H1 (cell line): Measurements from ENCODE around the gene CHCHD6. TPM values are rescaled to one million over a fixed set of nuclear protein-coding genes. Genes with fewer than 3 reads are reported as not detected.

Experiments used
- CTCF ChIA-PET: fragments of 300-600 bp; sonication (Branson Sonifier 250); formaldehyde crosslinking; loops from one replicate; lab custom pipeline; 2021; ENCODE audit not compliant: partially characterized antibody; lab: Charles Lee
- POLR2A ChIA-PET: fragments of 300-600 bp; sonication (Branson Sonifier 250); formaldehyde crosslinking; loops from one replicate; lab custom pipeline; 2021; ENCODE audit warnings: inconsistent platforms; ENCODE audit not compliant: partially characterized antibody; lab: Charles Lee
- DNase-seq, 2 experiments: peaks; one replicate each; pipeline versions ENCODE4 v3.0.0 to v3.0.0-alpha.2; 2010 to 2022; ENCODE audit warnings: low spot score in 2 of 2, low read depth in 1 of 2, mixed read lengths in 1 of 2
- FAIRE-seq: peaks from 2 replicates; lab custom pipeline; 2011; peaks lifted over from hg19 to GRCh38; lab: Jason Lieb, UNC
- H2AFZ ChIP-seq: 2 replicates; pipeline ENCODE4 v1.8.1; 2012; ENCODE audit warnings: low read length, inconsistent platforms
- H2AK5ac ChIP-seq: 2 replicates; pipeline ENCODE4 v1.6.1; 2013; ENCODE audit warnings: low read depth, low read length
- H2BK120ac ChIP-seq: replicated peaks from 2 replicates; pipeline ENCODE3; 2013; ENCODE audit warnings: low read depth, low read length, inconsistent platforms
- H2BK12ac ChIP-seq: 2 replicates; pipeline ENCODE4 v1.6.1; 2013; ENCODE audit warnings: low read depth, low read length
- H2BK15ac ChIP-seq: 2 replicates; pipeline ENCODE4 v1.6.1; 2013; ENCODE audit warnings: low read length
- H2BK20ac ChIP-seq: 2 replicates; pipeline ENCODE4 v1.6.1; 2013; ENCODE audit warnings: low read length
- H2BK5ac ChIP-seq: 2 replicates; pipeline ENCODE4 v1.6.1; 2013; ENCODE audit warnings: low read depth, low read length
- H3K14ac ChIP-seq: 2 replicates; pipeline ENCODE4 v1.6.1; 2013; ENCODE audit warnings: inconsistent platforms; ENCODE audit not compliant: insufficient read length
- H3K18ac ChIP-seq: 2 replicates; pipeline ENCODE4 v1.6.1; 2013; ENCODE audit warnings: low read length; ENCODE audit errors: extremely low read depth
- H3K23ac ChIP-seq: 2 replicates; pipeline ENCODE4 v1.6.1; 2013; ENCODE audit warnings: inconsistent platforms; ENCODE audit not compliant: insufficient read length
- H3K23me2 ChIP-seq: 2 replicates; pipeline ENCODE4 v1.6.1; 2013; ENCODE audit warnings: low read depth, low read length
- H3K27ac ChIP-seq: 2 replicates; pipeline ENCODE4 v1.6.1; 2011; ENCODE audit warnings: low read depth, low read length, inconsistent platforms
- H3K27me3 ChIP-seq, 4 experiments: replicated peaks in 1 of 4; 1 replicate in 1 of 4; 2 replicates in 3 of 4; pipeline versions ENCODE4 v1.6.1 to v1.8.1; 2011 to 2013; ENCODE audit warnings: low read length in 3 of 4, mild to moderate bottlenecking in 3 of 4, inconsistent platforms in 2 of 4, mixed read lengths in 2 of 4, moderate library complexity in 1 of 4; ENCODE audit not compliant: control insufficient read depth in 3 of 4, insufficient read depth in 3 of 4; ENCODE audit errors: extremely low read depth in 1 of 4
- H3K36me3 ChIP-seq, 4 experiments: 2 replicates each; pipeline versions ENCODE4 v1.6.1 to v1.8.1; 2011 to 2013; ENCODE audit warnings: mild to moderate bottlenecking in 4 of 4, low read length in 3 of 4, moderate library complexity in 2 of 4, control low read depth in 1 of 4, inconsistent platforms in 1 of 4; ENCODE audit not compliant: insufficient read depth in 4 of 4, control insufficient read depth in 2 of 4
- H3K4ac ChIP-seq: replicated peaks from 2 replicates; pipeline ENCODE3; 2013; ENCODE audit warnings: low read length, low read depth, mixed read lengths, inconsistent platforms; ENCODE audit not compliant: insufficient read length
- H3K4me1 ChIP-seq, 4 experiments: replicated peaks in 1 of 4; 1 replicate in 1 of 4; 2 replicates in 3 of 4; pipeline versions ENCODE4 v1.6.1 to v1.8.1; 2011 to 2013; ENCODE audit warnings: low read length in 3 of 4, inconsistent platforms in 2 of 4, mixed read lengths in 1 of 4; ENCODE audit not compliant: insufficient read depth in 4 of 4, control insufficient read depth in 3 of 4
- H3K4me2 ChIP-seq, 2 experiments: 2 replicates each; pipeline versions ENCODE4 v1.6.1 to v1.8.1; 2011 to 2013; ENCODE audit warnings: low read depth in 2 of 2, low read length in 2 of 2, control low read depth in 1 of 2, inconsistent platforms in 1 of 2, mild to moderate bottlenecking in 1 of 2; ENCODE audit not compliant: insufficient read depth in 1 of 2
- H3K4me3 ChIP-seq, 4 experiments: fragments of 200-600, 300-600 bp in 1 of 4; sonication (generic), shearing (Covaris generic), sonication (Bioruptor Twin) in 1 of 4; 2 replicates each; pipeline versions ENCODE4 v1.5.1 to v1.8.1; 2011 to 2016; ENCODE audit warnings: low read length in 4 of 4, low read depth in 3 of 4, control low read depth in 2 of 4, inconsistent platforms in 2 of 4, mild to moderate bottlenecking in 2 of 4, mixed read lengths in 1 of 4, moderate library complexity in 1 of 4; ENCODE audit not compliant: insufficient read depth in 2 of 4; ENCODE audit errors: extremely low read depth in 1 of 4
- H3K56ac ChIP-seq: replicated peaks from 2 replicates; pipeline ENCODE3; 2013; ENCODE audit warnings: low read depth, mild to moderate bottlenecking, mixed read lengths, low read length, inconsistent platforms; ENCODE audit not compliant: insufficient read length
- H3K79me1 ChIP-seq: 2 replicates; pipeline ENCODE4 v1.6.1; 2013; ENCODE audit warnings: low read depth, low read length, control low read depth
- H3K79me2 ChIP-seq, 2 experiments: 2 replicates each; pipeline versions ENCODE4 v1.6.1 to v1.8.1; 2012 to 2013; ENCODE audit warnings: low read length in 2 of 2, mild to moderate bottlenecking in 2 of 2, inconsistent platforms in 1 of 2; ENCODE audit not compliant: insufficient read depth in 2 of 2, control insufficient read depth in 1 of 2
- H3K9ac ChIP-seq, 4 experiments: replicated peaks in 1 of 4; 1 replicate in 1 of 4; 2 replicates in 3 of 4; pipeline versions ENCODE4 v1.6.1 to v1.8.1; 2011 to 2013; ENCODE audit warnings: low read depth in 3 of 4, low read length in 3 of 4, control low read depth in 2 of 4, mild to moderate bottlenecking in 2 of 4, moderate library complexity in 2 of 4, inconsistent platforms in 1 of 4; ENCODE audit errors: extremely low read depth in 1 of 4
- H3K9me3 ChIP-seq, 2 experiments: 2 replicates each; pipeline versions ENCODE4 v1.6.1 to v1.8.1; 2012 to 2013; ENCODE audit warnings: mild to moderate bottlenecking in 2 of 2, moderate library complexity in 2 of 2, control low read depth in 1 of 2, inconsistent platforms in 1 of 2, low read depth in 1 of 2, low read length in 1 of 2, mixed read lengths in 1 of 2; ENCODE audit not compliant: insufficient read depth in 2 of 2
- H4K20me1 ChIP-seq, 2 experiments: replicated peaks in 1 of 2; 2 replicates each; pipeline versions ENCODE3 to v1.8.1; 2011 to 2013; ENCODE audit warnings: inconsistent platforms in 2 of 2, low read length in 2 of 2, mild to moderate bottlenecking in 1 of 2; ENCODE audit not compliant: insufficient read depth in 2 of 2, control insufficient read depth in 1 of 2
- H4K5ac ChIP-seq: 2 replicates; pipeline ENCODE4 v1.6.1; 2013; ENCODE audit warnings: low read length, low read depth, mixed read lengths, inconsistent platforms; ENCODE audit not compliant: insufficient read length
- H4K8ac ChIP-seq: 2 replicates; pipeline ENCODE4 v1.8.0; 2013; ENCODE audit warnings: mild to moderate bottlenecking, moderate library complexity, low read length, inconsistent platforms; ENCODE audit not compliant: insufficient read depth; ENCODE audit errors: extremely low read depth
- H4K91ac ChIP-seq: replicated peaks from 2 replicates; pipeline ENCODE3; 2013; ENCODE audit warnings: low read length, mixed read lengths, inconsistent platforms; ENCODE audit not compliant: insufficient read length
- ATF2 ChIP-seq: IDR thresholded peaks from 2 replicates; pipeline ENCODE4 v1.6.1; 2012; ENCODE audit warnings: low read length, inconsistent platforms
- BACH1 ChIP-seq: IDR thresholded peaks from 2 replicates; pipeline ENCODE4 v1.6.1; 2012; ENCODE audit warnings: low read length, improper control_type of control experiment
- BCL11A ChIP-seq, 2 experiments: IDR thresholded peaks; one replicate each; pipeline ENCODE4 v1.6.1; 2011; ENCODE audit warnings: low read depth in 2 of 2, low read length in 2 of 2, mild to moderate bottlenecking in 2 of 2
- CBX5 ChIP-seq: fragments of 300-800, 300-1000 bp; sonication (generic); IDR thresholded peaks from 2 replicates; pipeline ENCODE4 v1.7.1; 2016; ENCODE audit warnings: antibody characterized with exemption, low read length, low read depth
- CHD1 ChIP-seq: IDR thresholded peaks from 2 replicates; pipeline ENCODE4 v1.6.1; 2012; ENCODE audit warnings: low read depth, low read length, improper control_type of control experiment
- CTBP2 ChIP-seq: IDR thresholded peaks from 2 replicates; pipeline ENCODE4 v1.7.0; 2011; ENCODE audit warnings: borderline replicate concordance, mild to moderate bottlenecking, moderate library complexity, mixed read lengths, low read length; ENCODE audit not compliant: insufficient read depth, insufficient read length
- HDAC6 ChIP-seq: IDR thresholded peaks from one replicate; pipeline ENCODE4 v1.7.1; 2012; ENCODE audit warnings: low read depth, mild to moderate bottlenecking, inconsistent platforms, low read length, moderate library complexity
- KDM1A ChIP-seq: fragments of 200-600, 300-600 bp; sonication (generic); IDR thresholded peaks from 2 replicates; pipeline ENCODE4 v1.7.1; 2016; ENCODE audit warnings: mild to moderate bottlenecking, low read length, borderline replicate concordance
- MAFK ChIP-seq: IDR thresholded peaks from 2 replicates; pipeline ENCODE4 v1.6.1; 2012; ENCODE audit warnings: low read depth, mild to moderate bottlenecking, improper control_type of control experiment, low read length
- POLR2A ChIP-seq, 2 experiments: IDR thresholded peaks; 1 replicate in 1 of 2; 2 replicates in 1 of 2; pipeline ENCODE4 v1.6.1; 2011; ENCODE audit warnings: low read depth in 2 of 2, low read length in 2 of 2, mild to moderate bottlenecking in 2 of 2; ENCODE audit errors: control extremely low read depth in 1 of 2
- RBBP5 ChIP-seq: IDR thresholded peaks from 2 replicates; pipeline ENCODE4 v1.7.1; 2012; ENCODE audit warnings: low read depth, mild to moderate bottlenecking, inconsistent platforms, low read length, moderate library complexity, borderline replicate concordance
- whole genome bisulfite sequencing, 2 experiments: shearing (Covaris generic) in 1 of 2; methylation state at CpG; one replicate each; pipeline versions ENCODE4 v1.1.6 to v1.1.7; 2013 to 2015; ENCODE audit warnings: low lambda C conversion rate in 2 of 2, mixed read lengths in 2 of 2, inconsistent platforms in 1 of 2, low coverage in 1 of 2, missing lambda C conversion rate in 1 of 2; ENCODE audit not compliant: insufficient replicate concordance in 2 of 2, insufficient coverage in 1 of 2, insufficient read length in 1 of 2; ENCODE audit errors: extremely low coverage in 1 of 2, missing lambda C conversion rate in 1 of 2; 5-methylcytosine and 5-hydroxymethylcytosine counted together
- polyA plus RNA-seq, 7 experiments: library from polyadenylated mRNA; depleted of rRNA in 3 of 7; stranded (reverse) in 5 of 7; unstranded in 2 of 7; fragments of >200 nt in 5 of 7; fragments of 200-250 nt in 2 of 7; gene quantifications; 1 replicate in 5 of 7; 2 replicates in 1 of 7; 4 replicates in 1 of 7; pipeline versions ENCODE4 v1.2.1 to v1.2.3, GENCODE V29; 2011 to 2013; ENCODE audit warnings: missing spikeins in 2 of 7, mixed read lengths in 2 of 7
- total RNA-seq: library from RNA; stranded (reverse); fragmentation: NEBNext Ultra II Directional; extraction: Animal tissue kit (Norgen Biotek cat#: 25700); gene quantifications from 2 replicates; pipeline ENCODE4 v1.2.1, GENCODE V29; 2021

Gene CHCHD6
- total and polyA plus RNA-seq, 2 of the 8 experiments (the other 6 are each of a cell fraction or from before 2014, with no cell fraction given) = 32.4 to 37.6 TPM

GRCh38 chr3:126760541-126760940 is 56.5 kb downstream of the CHCHD6 start:
- Histone ChIP-seq H3K9me3 (no peaks in the 10 kb centered on the region), H4K8ac (no peak overlapping the region), H3K56ac (no peak overlapping the region), H3K14ac (no peak overlapping the region), H3K18ac (no peak overlapping the region), H2BK20ac (no peak overlapping the region), H3K9ac (no peak overlapping the region), H3K4me2 (no peak overlapping the region), H3K79me2 (no peaks in the 10 kb centered on the region; a peak in 1 of 4 replicates), H4K20me1 (peaks cover 0 to 1% of the 10 kb centered on the region in 2 experiments), H2BK5ac (no peak overlapping the region), H3K36me3 (no peaks in the 10 kb centered on the region), H3K23ac (no peak overlapping the region), H4K91ac (no peak overlapping the region), H4K5ac (no peak overlapping the region), H2AFZ (no peak overlapping the region), H3K4me1 (peaks cover 0 to 3% (median 1%) of the 10 kb centered on the region in 4 experiments; a peak in 3 of 7 replicates), H2AK5ac (no peak overlapping the region), H3K79me1 (peaks cover 3% of the 10 kb centered on the region; the same call in 1 of the 2 replicates), H3K4me3 (no peak overlapping the region), H3K23me2 (no peaks in the 10 kb centered on the region), H2BK120ac (no peak overlapping the region), H2BK15ac (no peak overlapping the region), H3K4ac (no peak overlapping the region), H2BK12ac (no peak overlapping the region), H3K27me3 (no peaks in the 10 kb centered on the region), H3K27ac (no peak overlapping the region)
- ChIA-PET CTCF (interaction anchor here (1.0 to 5.9 kb wide), 3 partner anchors 8 to 65 kb away, joined by 3 to 28 read pairs (median 4); no protein-coding TSS in a partner anchor), POLR2A (no interaction called here)
- no peak for FAIRE-seq
- DNase-seq = no peak
- WGBS, 2 experiments = 85% methylated on average over 1 of the region's 1 CpG; no CpG with 5 or more reads in 1 of the 2 experiments
- no peak for TF ChIP-seq CBX5
- TF ChIP-seq MAFK = no peak
- TF ChIP-seq KDM1A = no peak
- TF ChIP-seq ATF2 = no peak
- TF ChIP-seq BCL11A (IDR thresholded peaks at IDR 0.05; ENCODE audit: low read depth in 2 of 2, low read length in 2 of 2) = no peak
- TF ChIP-seq HDAC6 = no peak
- TF ChIP-seq POLR2A (IDR thresholded peaks at IDR 0.05; ENCODE audit: control extremely low read depth in 1 of 2, low read depth in 2 of 2, low read length in 2 of 2) = no peak
- TF ChIP-seq CTBP2 = no peak
- no peak for TF ChIP-seq RBBP5
- no peak for TF ChIP-seq CHD1
- no peak for TF ChIP-seq BACH1
